B cell (primary cell): ENCODE data around the gene ZNF366. TPM values are rescaled to one million over a fixed set of nuclear protein-coding genes. Genes with fewer than 3 reads are reported as not detected.

Experiments used
- ATAC-seq: fragments of 200-7000 bp; cut with Tn5 transposase; one replicate; pipeline ENCODE4 v1.10.0; 2021; ENCODE audit warnings: low read depth, mild to moderate bottlenecking, moderate number of reproducible peaks, moderate library complexity
- CTCF ChIA-PET: fragments of 350-600 bp; sonication (Branson Sonifier 250); formaldehyde crosslinking; loops from one replicate; lab custom pipeline; 2021; ENCODE audit warnings: antibody characterized with exemption, inconsistent platforms; lab: Charles Lee
- POLR2A ChIA-PET: fragments of 350-600 bp; sonication (Branson Sonifier 250); formaldehyde crosslinking; loops from one replicate; lab custom pipeline; 2021; ENCODE audit warnings: antibody characterized with exemption; lab: Charles Lee
- DNase-seq: peaks from one replicate; pipeline ENCODE4 v3.0.0; 2013
- H2AFZ ChIP-seq: 2 replicates; pipeline ENCODE4 v1.6.1; 2012; ENCODE audit warnings: mild to moderate bottlenecking, low read depth, low read length; ENCODE audit not compliant: insufficient read depth, poor library complexity, severe bottlenecking
- H3K27ac ChIP-seq, 2 donors: 1 replicate in 1 of 2; 2 replicates in 1 of 2; pipeline ENCODE4 v1.5.1; 2012 to 2013; ENCODE audit warnings: low read length in 2 of 2, mild to moderate bottlenecking in 2 of 2, moderate library complexity in 1 of 2
- H3K27me3 ChIP-seq, 4 experiments: fragments of 200-600 bp in 1 of 4; sonication (generic) in 1 of 4; replicated peaks in 1 of 4; 1 replicate in 2 of 4; 2 replicates in 2 of 4; pipeline versions ENCODE4 v1.6.1 to v1.7.0; 2013 to 2016; ENCODE audit warnings: low read length in 3 of 4, mild to moderate bottlenecking in 2 of 4, mixed read lengths in 1 of 4, moderate library complexity in 1 of 4; ENCODE audit not compliant: insufficient read depth in 4 of 4, control insufficient read depth in 3 of 4; ENCODE audit errors: control extremely low read depth in 1 of 4
- H3K36me3 ChIP-seq, 2 experiments: replicated peaks in 1 of 2; 1 replicate in 1 of 2; 2 replicates in 1 of 2; pipeline versions ENCODE4 v1.6.1 to v1.7.1; 2013; ENCODE audit warnings: low read length in 1 of 2; ENCODE audit not compliant: insufficient read depth in 2 of 2, control insufficient read depth in 1 of 2; ENCODE audit errors: control extremely low read depth in 1 of 2, extremely low read depth in 1 of 2
- H3K4me1 ChIP-seq, 2 donors: fragments of 200-600 bp in 1 of 2; sonication (generic) in 1 of 2; 1 replicate in 1 of 2; 2 replicates in 1 of 2; pipeline versions ENCODE4 v1.5.1 to v1.6.1; 2013 to 2017; ENCODE audit warnings: low read length in 2 of 2; ENCODE audit not compliant: control insufficient read depth in 2 of 2, insufficient read depth in 2 of 2
- H3K4me2 ChIP-seq: replicated peaks from 2 replicates; pipeline ENCODE3; 2012; ENCODE audit warnings: mild to moderate bottlenecking, low read depth, low read length; ENCODE audit not compliant: poor library complexity, severe bottlenecking
- H3K4me3 ChIP-seq, 5 experiments: fragments of 200-600 bp in 1 of 5; sonication (generic) in 1 of 5; 1 replicate in 3 of 5; 2 replicates in 2 of 5; pipeline versions ENCODE4 v1.5.1 to v1.7.0; 2011 to 2016; ENCODE audit warnings: low read length in 4 of 5, mild to moderate bottlenecking in 4 of 5, low read depth in 2 of 5, control low read depth in 1 of 5, moderate library complexity in 1 of 5; ENCODE audit not compliant: insufficient read depth in 1 of 5; ENCODE audit errors: control extremely low read depth in 1 of 5, extremely low read depth in 1 of 5
- H3K79me2 ChIP-seq: fragments of 200-600 bp; sonication (generic); one replicate; pipeline ENCODE4 v1.6.0; 2016; ENCODE audit warnings: low read length; ENCODE audit not compliant: control insufficient read depth, insufficient read depth
- H3K9ac ChIP-seq: fragments of 200-600 bp; sonication (generic); 2 replicates; pipeline ENCODE4 v1.6.1; 2017; ENCODE audit warnings: mild to moderate bottlenecking, low read length, moderate library complexity
- H3K9me3 ChIP-seq, 3 donors: one replicate each; pipeline versions ENCODE4 v1.6.1 to v1.7.1; 2013; ENCODE audit warnings: low read length in 2 of 3; ENCODE audit not compliant: control insufficient read depth in 2 of 3, insufficient read depth in 1 of 3; ENCODE audit errors: control extremely low read depth in 1 of 3
- H4K20me1 ChIP-seq: 2 replicates; pipeline ENCODE4 v1.6.0; 2012; ENCODE audit warnings: mild to moderate bottlenecking, low read length; ENCODE audit not compliant: insufficient read depth, control insufficient read depth, poor library complexity, severe bottlenecking
- H3K27ac Mint-ChIP-seq: one replicate; pipeline ENCODE4 v1.8.0; 2021; ENCODE audit warnings: mixed read lengths
- H3K27me3 Mint-ChIP-seq: one replicate; pipeline ENCODE4 v1.8.0; 2021; ENCODE audit warnings: mixed read lengths
- H3K4me1 Mint-ChIP-seq: one replicate; pipeline ENCODE4 v1.8.0; 2021; ENCODE audit warnings: mixed read lengths
- H3K4me3 Mint-ChIP-seq: one replicate; pipeline ENCODE4 v1.8.0; 2021; ENCODE audit warnings: mixed read lengths
- H3K9me3 Mint-ChIP-seq: one replicate; pipeline ENCODE4 v1.8.0; 2022; ENCODE audit warnings: mixed read lengths; ENCODE audit not compliant: insufficient read depth
- EZH2 ChIP-seq: IDR thresholded peaks from 2 replicates; pipeline ENCODE4 v1.6.1; 2012; ENCODE audit warnings: borderline replicate concordance, low read depth, mild to moderate bottlenecking, moderate library complexity, low read length; ENCODE audit not compliant: insufficient read depth, poor library complexity, severe bottlenecking
- WGBS: methylation state at CpG from one replicate; pipeline ENCODE4 v1.1.5; 2013; ENCODE audit warnings: missing lambda C conversion rate; ENCODE audit not compliant: insufficient coverage; 5-methylcytosine and 5-hydroxymethylcytosine counted together
- intact Hi-C: fragments of 100-400 bp; cut with micrococcal nuclease; formaldehyde crosslinking; loops from one replicate; pipeline ENCODE4 v1.10.0; 2022
- polyA plus RNA-seq: library from polyadenylated mRNA; depleted of rRNA; stranded (reverse); fragments of >200 nt; gene quantifications from 2 replicates; pipeline ENCODE4 v1.2.3, GENCODE V29; 2012
- total RNA-seq, 2 donors: library from RNA; stranded (reverse); fragments of 120-200 nt in 1 of 2; gene quantifications; 1 replicate in 1 of 2; 2 replicates in 1 of 2; pipeline versions ENCODE4 v1.2.3 to v1.2.4, GENCODE V29; 2013 to 2022
- TF ChIP-seq, protein P1 (sequence below): fragments of 200-600 bp; IDR thresholded peaks from one replicate; pipeline ENCODE4 v1.8.0; 2022; ENCODE audit warnings: antibody characterized with exemption, mild to moderate bottlenecking

The ZNF366 gene
- total and polyA plus RNA-seq, 2 donors (not counting 1 experiment from before 2014, with no cell fraction given), result 0.03 TPM; not detected in 1

DNA sequence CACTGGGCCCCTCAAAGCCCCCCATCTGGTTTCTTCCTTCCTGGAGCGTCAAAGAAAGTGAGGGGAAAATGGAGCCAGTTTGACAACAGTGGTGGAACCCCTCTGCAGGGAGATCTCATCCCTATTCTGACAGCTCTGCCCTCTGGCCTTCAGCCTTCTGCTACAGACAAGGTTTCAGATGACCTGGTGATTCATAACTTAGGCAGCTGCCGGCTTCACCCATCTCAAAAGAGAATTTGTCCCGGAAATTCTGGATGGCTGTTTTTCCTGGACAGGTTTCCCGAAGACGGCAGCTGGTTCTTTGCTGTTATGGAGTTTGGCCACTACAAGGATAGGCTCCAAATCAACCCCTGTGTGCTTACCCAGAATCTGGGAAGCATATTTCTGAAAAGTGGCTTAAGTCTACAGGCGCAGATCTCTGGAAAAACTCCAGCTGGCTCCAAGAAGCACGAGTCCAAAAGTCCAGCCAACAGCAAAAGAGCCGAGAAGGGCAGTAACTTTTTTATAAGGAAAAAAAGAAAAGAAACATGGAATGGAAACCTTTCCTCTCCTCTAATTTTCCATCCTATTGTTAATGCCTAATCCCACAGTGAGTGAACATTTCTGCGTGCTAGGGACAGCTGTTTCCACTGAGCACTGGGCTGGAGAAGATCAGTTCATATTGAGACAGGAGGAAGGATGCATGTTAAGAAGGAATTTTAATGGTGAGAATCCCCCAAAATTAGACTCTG lies 54.5 kb downstream of the ZNF366 start:
- 78% methylated on average over 7 of the region's 9 CpGs for WGBS
- H3K27ac Mint-ChIP-seq, result peak overlapping the region; percentile 89
- peak overlapping the region; percentile 79 to 82 for H3K27ac ChIP-seq

More for the DNA sequence above, 54.5 kb downstream of the ZNF366 start:
- ChIA-PET POLR2A (no interaction called here), CTCF (interaction anchor here (1.3 kb wide), 1 partner anchor 10 kb away, joined by 3 read pairs; no protein-coding TSS in a partner anchor)
- Histone ChIP-seq H3K9me3 (no peaks in the 10 kb centered on the region), H3K4me1 (peaks cover 27 to 30% of the 10 kb centered on the region in 2 donors), H4K20me1 (no peaks in the 10 kb centered on the region), H3K79me2 (no peaks in the 10 kb centered on the region), H3K27me3 (no peaks in the 10 kb centered on the region), H3K4me2 (peak overlapping the region; percentile 71), H2AFZ (peak overlapping the region; percentile 82), H3K36me3 (no peaks in the 10 kb centered on the region), H3K9ac (peak overlapping the region; percentile 50), H3K4me3 (peak overlapping the region in 2 of 5 experiments; percentile 23 to 27)
- H3K4me3 Mint-ChIP-seq, result peak overlapping the region; percentile 79
- no peaks in the 10 kb centered on the region for H3K9me3 Mint-ChIP-seq
- ATAC-seq, result no peak
- no peak for DNase-seq
- TF ChIP-seq, protein P1, sequence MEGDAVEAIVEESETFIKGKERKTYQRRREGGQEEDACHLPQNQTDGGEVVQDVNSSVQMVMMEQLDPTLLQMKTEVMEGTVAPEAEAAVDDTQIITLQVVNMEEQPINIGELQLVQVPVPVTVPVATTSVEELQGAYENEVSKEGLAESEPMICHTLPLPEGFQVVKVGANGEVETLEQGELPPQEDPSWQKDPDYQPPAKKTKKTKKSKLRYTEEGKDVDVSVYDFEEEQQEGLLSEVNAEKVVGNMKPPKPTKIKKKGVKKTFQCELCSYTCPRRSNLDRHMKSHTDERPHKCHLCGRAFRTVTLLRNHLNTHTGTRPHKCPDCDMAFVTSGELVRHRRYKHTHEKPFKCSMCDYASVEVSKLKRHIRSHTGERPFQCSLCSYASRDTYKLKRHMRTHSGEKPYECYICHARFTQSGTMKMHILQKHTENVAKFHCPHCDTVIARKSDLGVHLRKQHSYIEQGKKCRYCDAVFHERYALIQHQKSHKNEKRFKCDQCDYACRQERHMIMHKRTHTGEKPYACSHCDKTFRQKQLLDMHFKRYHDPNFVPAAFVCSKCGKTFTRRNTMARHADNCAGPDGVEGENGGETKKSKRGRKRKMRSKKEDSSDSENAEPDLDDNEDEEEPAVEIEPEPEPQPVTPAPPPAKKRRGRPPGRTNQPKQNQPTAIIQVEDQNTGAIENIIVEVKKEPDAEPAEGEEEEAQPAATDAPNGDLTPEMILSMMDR, result no peak
- no peak for TF ChIP-seq EZH2
- peaks cover 33% of the 10 kb centered on the region for H3K4me1 Mint-ChIP-seq
- no peaks in the 10 kb centered on the region for H3K27me3 Mint-ChIP-seq
- intact Hi-C loops, result no loop called here
